Left ventricle myocardium inferior (tissue), 1 donor: ENCODE data around the gene IGFALS. TPM values are rescaled to one million over a fixed set of nuclear protein-coding genes. Genes with fewer than 3 reads are reported as not detected.

Experiments used
- DNase-seq: peaks from one replicate; pipeline ENCODE4 v3.0.0-alpha.2; 2020
- H3K27ac ChIP-seq: fragments of 200-600 bp; replicated peaks from 2 replicates; pipeline ENCODE4 v1.8.0; 2021
- H3K27me3 ChIP-seq: fragments of 200-600 bp; 2 replicates; pipeline ENCODE4 v1.8.0; 2021; ENCODE audit warnings: low read depth
- H3K36me3 ChIP-seq: fragments of 200-600 bp; 2 replicates; pipeline ENCODE4 v1.8.0; 2021
- H3K4me1 ChIP-seq: fragments of 200-600 bp; 2 replicates; pipeline ENCODE4 v1.8.0; 2021
- H3K4me3 ChIP-seq: fragments of 200-600 bp; 2 replicates; pipeline ENCODE4 v1.8.0; 2021; ENCODE audit warnings: mild to moderate bottlenecking, moderate library complexity
- H3K9me3 ChIP-seq: fragments of 200-600 bp; replicated peaks from 2 replicates; pipeline ENCODE4 v1.8.0; 2021
- intact Hi-C: fragments of 100-400 bp; cut with micrococcal nuclease; formaldehyde crosslinking; loops from one replicate; pipeline ENCODE4 v1.11.0; 2022
- total RNA-seq: library from RNA; stranded (reverse); fragmentation: NEBNext Ultra II Directional; extraction: Animal tissue kit (Norgen Biotek cat#: 25700); gene quantifications from one replicate; pipeline ENCODE4 v1.2.1, GENCODE V29; 2021
- TF ChIP-seq, protein P1 (sequence below): fragments of 200-600 bp; IDR thresholded peaks from 2 replicates; pipeline ENCODE4 v1.8.0; 2021; ENCODE audit warnings: antibody characterized with exemption, mild to moderate bottlenecking, borderline replicate concordance
- donor health status: DM: no; HTN: yes; CAD: no; lungs with severe emphysema.

Gene IGFALS
- total RNA-seq, 1 donor from 2014 or later = not detected

DNA sequence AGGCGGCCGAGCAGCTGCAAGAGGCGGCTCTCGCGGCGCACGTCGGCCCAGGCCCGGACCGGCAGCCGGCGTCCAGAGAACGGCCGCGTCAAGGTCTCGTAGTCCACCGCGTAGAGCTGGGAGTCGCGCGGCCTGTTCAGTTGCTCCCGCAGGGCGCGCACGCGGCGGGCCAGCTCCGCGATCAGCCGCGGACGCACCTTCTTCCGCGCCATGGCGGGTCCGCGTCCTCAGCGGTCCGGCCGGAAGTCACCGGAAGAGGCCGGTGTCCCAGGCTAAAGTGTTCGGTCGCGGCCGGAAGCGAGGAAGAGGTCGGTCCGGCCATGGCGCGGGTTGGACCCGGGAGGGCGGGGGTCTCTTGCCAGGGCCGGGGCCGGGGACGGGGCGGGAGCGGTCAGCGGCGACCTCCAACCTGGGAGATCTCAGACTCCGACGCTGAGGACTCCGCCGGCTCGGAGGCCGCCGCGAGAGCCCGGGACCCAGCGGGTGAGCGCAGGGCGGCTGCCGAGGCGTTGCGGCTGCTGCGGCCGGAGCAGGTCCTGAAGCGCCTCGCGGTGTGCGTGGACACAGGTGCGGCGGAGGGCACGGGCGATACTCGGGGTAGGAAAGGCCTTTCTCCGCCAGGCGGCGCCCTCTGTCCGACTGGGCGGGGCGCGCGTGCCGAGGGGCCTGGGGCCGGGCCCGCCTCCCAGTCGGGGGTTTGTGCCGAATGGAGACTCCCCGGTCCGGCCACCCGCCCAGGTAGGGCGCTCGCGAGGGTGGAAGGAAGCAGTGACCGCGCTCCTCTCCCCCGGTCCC is 20.4 kb downstream of the IGFALS start, which contains the start of gene MRPS34:
Gene MRPS34 (minus strand): TSS at position 227 of the 795 bp plus-strand sequence. CDS start 15 bp downstream, at position 212.
- H3K27me3 ChIP-seq = no peaks in the 10 kb centered on the region
- peak; percentile 86 for DNase-seq
- peak within 1 kb of the TSS; percentile 92 for H3K4me3 ChIP-seq
- peaks cover 65% of the 10 kb centered on the region for H3K4me1 ChIP-seq
- peak within 1 kb of the TSS; percentile 95 for H3K27ac ChIP-seq
- H3K36me3 ChIP-seq = peaks cover 45% of the 10 kb centered on the region
- TF ChIP-seq, protein P1, sequence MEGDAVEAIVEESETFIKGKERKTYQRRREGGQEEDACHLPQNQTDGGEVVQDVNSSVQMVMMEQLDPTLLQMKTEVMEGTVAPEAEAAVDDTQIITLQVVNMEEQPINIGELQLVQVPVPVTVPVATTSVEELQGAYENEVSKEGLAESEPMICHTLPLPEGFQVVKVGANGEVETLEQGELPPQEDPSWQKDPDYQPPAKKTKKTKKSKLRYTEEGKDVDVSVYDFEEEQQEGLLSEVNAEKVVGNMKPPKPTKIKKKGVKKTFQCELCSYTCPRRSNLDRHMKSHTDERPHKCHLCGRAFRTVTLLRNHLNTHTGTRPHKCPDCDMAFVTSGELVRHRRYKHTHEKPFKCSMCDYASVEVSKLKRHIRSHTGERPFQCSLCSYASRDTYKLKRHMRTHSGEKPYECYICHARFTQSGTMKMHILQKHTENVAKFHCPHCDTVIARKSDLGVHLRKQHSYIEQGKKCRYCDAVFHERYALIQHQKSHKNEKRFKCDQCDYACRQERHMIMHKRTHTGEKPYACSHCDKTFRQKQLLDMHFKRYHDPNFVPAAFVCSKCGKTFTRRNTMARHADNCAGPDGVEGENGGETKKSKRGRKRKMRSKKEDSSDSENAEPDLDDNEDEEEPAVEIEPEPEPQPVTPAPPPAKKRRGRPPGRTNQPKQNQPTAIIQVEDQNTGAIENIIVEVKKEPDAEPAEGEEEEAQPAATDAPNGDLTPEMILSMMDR = peak; percentile 79
- intact Hi-C loops = no loop called here
- no peaks in the 10 kb centered on the region for H3K9me3 ChIP-seq

DNA sequence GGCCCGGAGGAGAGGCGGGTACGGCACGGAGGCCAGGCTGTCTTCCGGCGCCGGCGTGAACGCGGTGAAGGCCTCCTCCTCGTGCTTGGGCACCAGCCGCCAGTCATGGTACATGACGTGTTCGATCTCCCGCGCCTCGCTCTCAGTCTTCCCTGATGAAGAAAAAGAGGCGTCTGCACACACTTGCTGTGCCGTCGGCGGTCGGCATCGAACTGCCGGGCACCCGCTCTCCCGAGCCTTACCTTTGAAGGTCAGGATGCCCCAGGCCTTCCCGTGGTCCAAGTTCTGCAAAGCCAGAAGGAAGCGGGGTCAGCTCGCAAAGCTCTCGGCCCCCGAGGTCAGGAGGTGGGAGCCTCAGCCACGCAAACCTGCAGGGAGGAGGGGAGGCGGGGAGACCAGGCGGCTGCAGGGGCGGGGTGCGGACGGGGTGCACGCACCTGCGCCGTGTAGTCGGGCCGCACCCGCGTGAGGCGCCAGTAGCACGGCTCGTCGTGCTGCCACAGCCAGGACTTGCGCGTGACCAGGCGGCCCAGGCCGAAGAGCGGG is 21.1 kb downstream of the IGFALS start, which contains the start of gene EME2:
Gene EME2 (plus strand): TSS at position 449 of the 546 bp plus-strand sequence. CDS start 418 bp downstream, outside the sequence.
- no peak for DNase-seq
- Histone ChIP-seq H3K9me3 (no peaks in the 10 kb centered on the region), H3K27me3 (no peaks in the 10 kb centered on the region), H3K4me3 (peak within 1 kb of the TSS; percentile 92), H3K27ac (peak within 1 kb of the TSS; percentile 95), H3K36me3 (peaks cover 45% of the 10 kb centered on the region), H3K4me1 (peaks cover 65% of the 10 kb centered on the region)
- TF ChIP-seq, protein P1 = no peak
- intact Hi-C loops = no loop called here

DNA sequence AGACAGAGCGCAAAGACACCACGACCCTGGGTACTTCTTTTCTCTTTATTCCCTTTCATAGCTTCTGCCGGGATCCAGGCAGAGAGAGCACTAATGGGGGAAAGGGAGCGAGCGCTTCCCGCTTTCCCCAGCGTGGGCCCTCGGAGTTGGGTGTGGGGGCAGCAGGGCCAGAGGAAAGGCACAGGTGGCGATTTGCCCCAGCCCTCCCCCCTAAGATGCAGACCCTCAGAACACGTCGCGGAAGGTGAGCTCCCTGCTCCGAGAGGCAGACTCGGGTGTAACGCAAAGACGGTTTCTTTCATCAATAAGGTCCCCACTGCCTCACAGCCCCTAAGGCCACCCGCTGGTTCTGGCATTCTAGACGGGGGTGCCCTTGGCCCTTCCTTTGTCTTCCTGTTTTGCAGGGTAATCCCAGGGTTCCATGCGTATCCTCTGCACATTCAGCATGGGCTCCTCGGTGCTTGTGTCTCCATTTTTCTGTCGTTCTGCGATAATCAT is 21.6 kb downstream of the IGFALS start:
- peaks cover 64% of the 10 kb centered on the region for H3K4me1 ChIP-seq

DNA sequence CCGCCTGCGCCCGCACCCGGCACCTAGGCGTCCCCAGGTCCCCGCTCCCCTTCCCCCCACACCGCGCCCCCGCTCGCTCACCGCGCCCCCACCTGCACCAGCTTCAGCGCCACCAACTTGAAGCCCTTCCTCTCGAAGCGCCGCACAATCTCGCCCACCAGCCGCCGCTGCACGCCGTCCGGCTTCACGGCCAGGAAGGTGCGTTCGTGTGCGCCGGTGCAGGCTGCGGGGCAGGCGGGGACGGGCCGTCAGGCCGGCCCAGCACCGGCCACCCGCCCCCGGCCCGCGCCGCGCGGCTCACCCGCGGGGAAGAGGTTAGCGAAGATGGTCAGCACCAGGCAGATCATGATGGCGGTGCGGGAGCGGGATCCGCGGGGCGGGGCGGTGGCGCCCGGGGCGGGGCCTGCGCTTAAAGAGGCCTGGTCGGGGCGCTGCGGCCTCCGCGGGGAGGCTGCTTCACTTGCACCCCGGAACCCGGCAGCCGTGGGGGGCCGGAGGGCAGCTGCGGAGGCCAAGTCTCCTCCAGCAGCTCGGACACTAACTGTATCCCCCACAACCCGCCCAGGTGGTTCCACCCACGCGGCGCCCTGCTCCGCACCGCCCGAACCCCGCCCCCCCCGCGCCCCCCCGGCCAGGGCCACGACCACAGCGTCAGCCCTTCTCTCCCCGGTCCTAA is 22.2 kb downstream of the IGFALS start, which contains the start of gene NME3:
Gene NME3 (minus strand): TSS at position 356 of the 676 bp plus-strand sequence. CDS start 9 bp downstream, at position 347.
- no peaks in the 10 kb centered on the region for H3K27me3 ChIP-seq
- TF ChIP-seq, protein P1 = no peak
- H3K27ac ChIP-seq = peak within 1 kb of the TSS; percentile 95
- H3K36me3 ChIP-seq = peaks cover 45% of the 10 kb centered on the region
- peaks cover 61% of the 10 kb centered on the region for H3K4me1 ChIP-seq
- peak within 1 kb of the TSS; percentile 92 for H3K4me3 ChIP-seq
- intact Hi-C loops = no loop called here
- DNase-seq = peak; percentile 86
- no peaks in the 10 kb centered on the region for H3K9me3 ChIP-seq

More for the DNA sequence above, 21.6 kb downstream of the IGFALS start:
- DNase-seq = no peak
- intact Hi-C loops = no loop called here
- Histone ChIP-seq H3K9me3 (no peaks in the 10 kb centered on the region), H3K36me3 (peaks cover 45% of the 10 kb centered on the region), H3K27ac (peak overlapping the region; percentile 95), H3K4me3 (peak overlapping the region; percentile 92), H3K27me3 (no peaks in the 10 kb centered on the region)
- TF ChIP-seq, protein P1 = no peak
